ENCODE results near the gene DAB1.

DAB1 gene

GRCh38 chr1:56986397-56986796 is 437.5 kb downstream of the DAB1 start:
- DNase-seq (ENCODE audit: low spot score), result no peak
- TF ChIP-seq CTCF (conservative IDR thresholded peaks at IDR 0.05; ENCODE audit: low read depth), result no peak
- H3K27ac ChIP-seq, result no peak overlapping the region
- ChIA-PET CTCF (no interaction called here), POLR2A (ENCODE audit: low non-redundant PET) (no interaction called here)

- DNase-seq (ENCODE audit: low spot score), result no peak
- TF ChIP-seq CTCF (conservative IDR thresholded peaks at IDR 0.05; ENCODE audit: low read depth), result no peak
- no peak overlapping the region for H3K27ac ChIP-seq
- CTCF ChIA-PET, result no interaction called here
- POLR2A ChIA-PET (ENCODE audit: low non-redundant PET), result no interaction called here
Measured at GRCh38 chr1:56985857-56986256, 438.0 kb downstream of the DAB1 start.

- no peak for DNase-seq (ENCODE audit: low spot score)
- POLR2A ChIA-PET (ENCODE audit: low non-redundant PET), result no interaction called here
- H3K27ac ChIP-seq, result no peak overlapping the region
- CTCF ChIA-PET, result no interaction called here
- no peak for TF ChIP-seq CTCF (conservative IDR thresholded peaks at IDR 0.05; ENCODE audit: low read depth)
Measured at GRCh38 chr1:56983484-56983883, 440.4 kb downstream of the DAB1 start.

- H3K27ac ChIP-seq, result no peak overlapping the region
- no peak for DNase-seq (ENCODE audit: low spot score)
- ChIA-PET CTCF (interaction anchor here (0.7 kb wide), 1 partner anchor 111 kb away, joined by 7 read pairs; no protein-coding TSS in a partner anchor), POLR2A (ENCODE audit: low non-redundant PET) (no interaction called here)
- no peak for TF ChIP-seq CTCF (conservative IDR thresholded peaks at IDR 0.05; ENCODE audit: low read depth)
Measured at GRCh38 chr1:56979986-56980755, 443.7 kb downstream of the DAB1 start.

- ChIA-PET CTCF (no interaction called here), POLR2A (ENCODE audit: low non-redundant PET) (no interaction called here)
- no peak for DNase-seq (ENCODE audit: low spot score)
- no peak for TF ChIP-seq CTCF (conservative IDR thresholded peaks at IDR 0.05; ENCODE audit: low read depth)
- H3K27ac ChIP-seq, result no peak overlapping the region
Measured at GRCh38 chr1:56978819-56979218, 445.0 kb downstream of the DAB1 start.

- ChIA-PET POLR2A (ENCODE audit: low non-redundant PET) (no interaction called here), CTCF (no interaction called here)
- DNase-seq (ENCODE audit: low spot score), result no peak
- no peak for TF ChIP-seq CTCF (conservative IDR thresholded peaks at IDR 0.05; ENCODE audit: low read depth)
- no peak overlapping the region for H3K27ac ChIP-seq
Measured at GRCh38 chr1:56977910-56978309, 445.9 kb downstream of the DAB1 start.
